Dedifferentiated amniotic fluid mesenchymal stem cell (primary cell): Measurements from ENCODE around the gene TDRD5.

Experiments
- DNase-seq: peaks from one replicate; pipeline ENCODE4 v3.0.0-alpha.2; 2016; ENCODE audit errors: extremely low spot score

Gene TDRD5

GRCh38 chr1:179591592-179592580 lies at the start of gene TDRD5:
TSS of gene TDRD5 (plus strand) at chr1:179591832. CDS start at chr1:179592616, 784 bp downstream.
- no peak for DNase-seq

GRCh38 chr1:179545321-179545720 lies 46.3 kb upstream of the TDRD5 start:
- DNase-seq: no peak

- DNase-seq: no peak
These were observed 44.6 kb upstream of the TDRD5 start for GRCh38 chr1:179547021-179547535.

- DNase-seq: no peak
These were observed 42.8 kb upstream of the TDRD5 start for GRCh38 chr1:179548666-179549367.

- DNase-seq: no peak
These were observed 42.3 kb upstream of the TDRD5 start for GRCh38 chr1:179549368-179549700.

GRCh38 chr1:179550746-179551682 lies 40.6 kb upstream of the TDRD5 start:
- DNase-seq: peak; percentile 35

GRCh38 chr1:179554427-179554826 lies 37.2 kb upstream of the TDRD5 start:
- no peak for DNase-seq

GRCh38 chr1:179558078-179558477 lies 33.6 kb upstream of the TDRD5 start:
- no peak for DNase-seq

GRCh38 chr1:179575497-179576314 lies 15.9 kb upstream of the TDRD5 start, which contains the start of gene NPHS2:
TSS of gene NPHS2 (minus strand) at chr1:179575948. CDS start at chr1:179575864, 84 bp downstream.
- DNase-seq: no peak

GRCh38 chr1:179576509-179576908 lies 15.1 kb upstream of the TDRD5 start:
- no peak for DNase-seq

- no peak for DNase-seq
These were observed 7.8 kb upstream of the TDRD5 start for GRCh38 chr1:179583771-179584320.

- no peak for DNase-seq
These were observed 5.4 kb upstream of the TDRD5 start for GRCh38 chr1:179586107-179586823.

- no peak for DNase-seq
These were observed 4.3 kb upstream of the TDRD5 start for GRCh38 chr1:179587336-179587735.

GRCh38 chr1:179588425-179589024 lies 3.1 kb upstream of the TDRD5 start:
- no peak for DNase-seq

- DNase-seq: no peak
These were observed 2.1 kb upstream of the TDRD5 start for GRCh38 chr1:179589509-179589908.

GRCh38 chr1:179590671-179591070 lies 961 bp upstream of the TDRD5 start:
- DNase-seq: no peak

- no peak for DNase-seq
These were observed 410 bp upstream of the TDRD5 start for GRCh38 chr1:179591253-179591591.

GRCh38 chr1:179598631-179599030 lies 7.0 kb downstream of the TDRD5 start:
- DNase-seq: no peak

- no peak for DNase-seq
These were observed 8.1 kb downstream of the TDRD5 start for GRCh38 chr1:179599623-179600249.
